BLaER1 (cell line): ENCODE results near the gene KIAA1210.
"Not testable (repeated sequence)": the region's sequence is repeated elsewhere in the genome, so short reads cannot be mapped to it uniquely, and the experiment has no call there.

ENCODE experiments used
- H3K27ac ChIP-seq: shearing (Covaris generic); formaldehyde crosslinking; 2 replicates; pipeline ENCODE4 v1.8.1; 2022
- H3K27me3 ChIP-seq: shearing (Covaris generic); formaldehyde crosslinking; 2 replicates; pipeline ENCODE4 v1.8.1; 2022
- H3K36me3 ChIP-seq: shearing (Covaris generic); formaldehyde crosslinking; 2 replicates; pipeline ENCODE4 v1.8.1; 2022
- H3K4me1 ChIP-seq: shearing (Covaris generic); formaldehyde crosslinking; 2 replicates; pipeline ENCODE4 v1.8.1; 2022
- H3K4me2 ChIP-seq: shearing (Covaris generic); formaldehyde crosslinking; 2 replicates; pipeline ENCODE4 v1.8.1; 2022
- H3K4me3 ChIP-seq: shearing (Covaris generic); formaldehyde crosslinking; 2 replicates; pipeline ENCODE4 v1.8.1; 2022
- H3K9ac ChIP-seq: shearing (Covaris generic); formaldehyde crosslinking; 2 replicates; pipeline ENCODE4 v1.8.1; 2022
- H3K9me3 ChIP-seq: shearing (Covaris generic); formaldehyde crosslinking; 2 replicates; pipeline ENCODE4 v1.8.1; 2022
- H4K20me1 ChIP-seq: shearing (Covaris generic); formaldehyde crosslinking; 2 replicates; pipeline ENCODE4 v1.8.1; 2022
- Cebpa-rat ChIP-seq: shearing (Covaris generic); IDR thresholded peaks from 2 replicates; pipeline ENCODE4 v1.8.1; 2022

Gene KIAA1210

DNA sequence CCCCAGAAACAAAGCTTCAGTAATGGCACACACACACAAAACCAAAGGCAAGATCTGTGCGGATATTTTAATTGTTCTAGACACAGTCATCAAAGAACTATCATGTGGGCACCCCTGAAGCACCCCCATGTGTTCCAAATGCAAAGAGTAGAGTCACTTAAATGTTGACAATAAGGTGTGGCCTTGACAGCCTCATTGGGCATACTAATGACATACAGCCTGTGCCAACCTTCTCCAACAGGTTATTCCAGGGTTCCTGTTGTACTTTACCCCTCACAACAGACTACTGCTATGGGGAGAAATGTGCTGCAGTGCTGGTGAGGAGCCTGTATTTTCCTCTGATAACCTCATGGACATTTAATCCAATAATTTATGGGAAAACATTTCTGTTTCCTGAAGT is 84.6 kb downstream of the KIAA1210 start:
- Histone ChIP-seq H3K4me1 (no peaks in the 10 kb centered on the region), H3K36me3 (no peaks in the 10 kb centered on the region), H3K27ac (no peak overlapping the region), H3K27me3 (no peaks in the 10 kb centered on the region), H3K4me3 (no peak overlapping the region), H3K9ac (no peak overlapping the region), H3K4me2 (no peak overlapping the region), H4K20me1 (no peaks in the 10 kb centered on the region), H3K9me3 (no peaks in the 10 kb centered on the region)
- no peak for TF ChIP-seq Cebpa-rat

DNA sequence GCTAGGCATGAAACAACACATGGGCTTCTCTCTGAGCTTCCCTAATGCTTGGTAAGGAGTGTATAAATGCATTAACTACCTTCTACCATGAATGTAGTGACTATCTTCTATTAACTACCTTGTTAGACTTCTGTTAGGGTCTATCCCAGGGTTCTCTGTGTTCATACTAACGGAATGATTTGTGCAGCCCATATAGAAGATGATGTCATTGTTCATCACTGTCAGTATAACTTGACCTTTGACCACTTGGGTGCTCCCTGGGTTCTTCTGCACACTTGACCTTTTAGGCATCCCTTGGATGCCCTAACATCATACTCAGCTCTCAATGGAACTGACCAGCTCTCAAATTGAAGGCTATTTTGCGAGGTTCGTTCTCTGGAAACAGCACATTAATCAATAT is 85.6 kb downstream of the KIAA1210 start:
- no peak for TF ChIP-seq Cebpa-rat
- H3K27me3 ChIP-seq: no peaks in the 10 kb centered on the region
- no peak overlapping the region for H3K4me2 ChIP-seq
- no peak overlapping the region for H3K9ac ChIP-seq
- no peak overlapping the region for H3K4me3 ChIP-seq
- H3K4me1 ChIP-seq: no peaks in the 10 kb centered on the region
- H3K27ac ChIP-seq: no peak overlapping the region
- H4K20me1 ChIP-seq: no peaks in the 10 kb centered on the region
- H3K36me3 ChIP-seq: no peaks in the 10 kb centered on the region
- no peaks in the 10 kb centered on the region for H3K9me3 ChIP-seq

DNA sequence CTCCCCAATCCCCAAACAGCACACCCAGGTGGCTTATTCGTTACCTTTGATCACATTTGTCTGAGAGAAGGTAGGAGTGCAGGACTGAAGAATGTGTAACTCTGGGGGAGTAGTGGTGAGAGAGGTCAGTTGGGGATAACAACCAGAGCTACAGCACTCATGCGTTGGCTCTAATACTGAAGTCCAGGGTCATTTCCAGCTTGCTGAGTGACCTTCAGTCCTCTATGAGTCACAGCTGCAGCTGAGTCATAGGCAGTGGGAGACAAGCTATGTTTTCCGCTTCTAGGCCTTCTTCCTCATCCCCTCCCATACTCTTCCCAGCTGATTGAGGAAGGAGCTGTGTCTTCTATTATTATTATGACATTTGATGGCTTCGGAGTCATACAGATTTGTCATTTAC is 86.4 kb downstream of the KIAA1210 start:
- H3K36me3 ChIP-seq: no peaks in the 10 kb centered on the region
- no peaks in the 10 kb centered on the region for H3K9me3 ChIP-seq
- H3K27ac ChIP-seq: no peak overlapping the region
- no peaks in the 10 kb centered on the region for H4K20me1 ChIP-seq
- H3K4me1 ChIP-seq: no peaks in the 10 kb centered on the region
- no peak for TF ChIP-seq Cebpa-rat
- no peak overlapping the region for H3K9ac ChIP-seq
- no peak overlapping the region for H3K4me3 ChIP-seq
- H3K27me3 ChIP-seq: no peaks in the 10 kb centered on the region
- H3K4me2 ChIP-seq: no peak overlapping the region

DNA sequence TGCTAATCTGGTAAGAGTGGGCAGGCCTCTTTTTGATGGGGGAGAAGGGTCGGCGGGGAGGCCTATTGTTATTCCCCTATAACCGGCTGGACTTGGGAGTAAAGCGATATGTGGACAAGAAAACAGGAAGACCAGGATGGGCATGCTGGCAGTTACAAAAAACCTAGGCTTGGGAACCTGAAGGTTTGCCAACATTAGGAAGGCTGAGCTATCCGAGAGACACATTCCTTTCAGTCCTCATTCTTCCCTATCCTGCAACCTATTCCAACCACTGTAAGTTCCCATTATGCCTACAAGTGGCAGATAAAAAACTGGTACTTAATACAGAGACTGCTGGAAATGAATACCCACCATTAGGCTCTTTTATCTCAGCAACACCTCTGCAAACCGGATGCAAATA is 87.2 kb downstream of the KIAA1210 start:
- Histone ChIP-seq H3K36me3 (no peaks in the 10 kb centered on the region), H3K9me3 (no peaks in the 10 kb centered on the region), H3K4me2 (no peak overlapping the region), H3K27me3 (no peaks in the 10 kb centered on the region), H3K4me1 (no peaks in the 10 kb centered on the region), H4K20me1 (no peaks in the 10 kb centered on the region), H3K27ac (no peak overlapping the region), H3K4me3 (no peak overlapping the region), H3K9ac (no peak overlapping the region)
- no peak for TF ChIP-seq Cebpa-rat

DNA sequence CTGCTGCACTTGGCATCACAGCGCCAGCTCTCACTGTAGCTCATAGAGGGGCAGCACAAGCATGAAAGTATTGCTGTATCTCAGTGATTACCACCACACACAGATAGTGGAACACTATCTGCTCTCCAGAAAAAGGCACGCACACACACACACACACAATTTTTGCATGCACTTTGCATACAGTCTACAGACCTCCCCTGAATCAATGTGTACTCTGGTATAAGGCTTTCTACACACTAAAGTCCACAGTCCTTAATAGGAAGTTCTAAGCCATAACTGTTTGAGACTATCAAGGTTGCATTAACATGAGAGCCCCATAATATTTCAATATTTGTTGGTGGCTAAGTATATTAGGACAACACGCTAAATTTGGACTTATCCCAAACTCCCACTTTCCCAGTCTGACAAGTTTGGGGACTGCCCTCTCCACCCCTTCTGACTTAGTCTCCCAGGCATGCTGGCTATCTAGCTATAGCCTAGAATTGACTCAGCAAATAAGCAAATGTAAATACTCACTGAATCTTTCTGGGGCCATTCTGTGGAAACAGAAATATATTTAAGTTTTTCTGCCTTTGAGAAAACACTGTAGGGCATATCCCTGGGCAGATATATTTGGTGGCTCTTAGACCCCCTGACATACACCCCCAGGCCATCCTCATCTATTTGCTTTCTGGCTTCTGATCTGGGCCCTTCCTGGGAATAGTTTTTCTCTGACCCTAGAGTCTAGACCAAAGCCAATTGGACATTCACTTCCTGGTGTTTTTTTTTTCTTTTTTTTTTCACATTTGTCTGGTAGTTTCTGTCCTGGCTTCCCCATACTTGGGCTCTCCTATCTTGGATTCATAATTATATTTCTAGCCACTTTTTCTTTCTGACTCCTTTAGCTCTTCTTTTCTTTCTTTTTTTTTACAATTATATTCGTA is 91.2 kb downstream of the KIAA1210 start:
- no peak overlapping the region for H3K4me3 ChIP-seq
- H3K27ac ChIP-seq: no peak overlapping the region
- no peak overlapping the region for H3K9ac ChIP-seq
- no peaks in the 10 kb centered on the region for H4K20me1 ChIP-seq
- no peaks in the 10 kb centered on the region for H3K27me3 ChIP-seq
- no peaks in the 10 kb centered on the region for H3K4me1 ChIP-seq
- H3K4me2 ChIP-seq: no peak overlapping the region
- peaks cover 17% of the 10 kb centered on the region for H3K9me3 ChIP-seq
- no peak for TF ChIP-seq Cebpa-rat
- no peaks in the 10 kb centered on the region for H3K36me3 ChIP-seq

DNA sequence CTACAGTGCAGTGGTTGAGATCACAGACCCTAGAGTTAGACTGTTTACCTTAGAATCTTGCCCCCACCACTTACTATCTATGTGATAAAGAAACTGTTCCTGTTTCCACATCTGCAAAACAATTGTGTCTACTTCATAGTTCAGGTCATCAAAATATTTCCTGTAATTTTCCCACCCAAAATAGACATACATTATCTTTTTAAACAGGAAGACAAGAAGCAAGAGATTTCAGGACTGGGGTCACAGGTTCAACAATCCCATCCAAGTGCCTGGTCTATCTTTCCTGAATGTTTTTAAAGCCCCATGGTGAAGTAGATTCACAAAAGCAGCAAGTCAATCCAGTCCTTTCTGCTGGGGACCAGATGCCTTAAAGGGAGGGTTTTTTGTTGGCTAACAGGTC is 96.6 kb downstream of the KIAA1210 start:
- Histone ChIP-seq H3K36me3 (no peaks in the 10 kb centered on the region), H3K4me2 (no peak overlapping the region), H3K27ac (no peak overlapping the region), H3K27me3 (no peaks in the 10 kb centered on the region), H3K9ac (no peak overlapping the region), H3K4me3 (no peak overlapping the region), H4K20me1 (no peaks in the 10 kb centered on the region), H3K4me1 (no peaks in the 10 kb centered on the region), H3K9me3 (peaks cover 27% of the 10 kb centered on the region)
- no peak for TF ChIP-seq Cebpa-rat

DNA sequence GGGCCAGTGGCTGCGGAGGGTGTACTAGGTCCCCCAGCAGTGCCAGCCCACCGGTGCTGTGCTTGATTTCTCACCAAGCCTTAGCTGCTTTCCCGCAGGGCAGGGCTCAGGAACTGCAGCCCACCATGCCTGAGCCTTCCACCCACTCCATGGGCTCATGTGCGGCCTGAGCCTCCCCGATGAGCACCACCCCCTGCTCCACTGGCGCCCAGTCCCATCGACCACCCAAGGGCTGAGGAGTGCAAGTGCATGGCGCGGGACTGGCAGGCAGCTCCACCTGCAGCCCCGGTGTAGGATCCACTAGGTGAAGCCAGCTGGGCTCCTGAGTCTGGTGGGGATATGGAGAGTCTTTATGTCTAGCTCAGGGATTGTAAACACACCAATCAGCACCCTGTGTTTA is 98.0 kb downstream of the KIAA1210 start:
- H3K4me1 ChIP-seq, H4K20me1 ChIP-seq, H3K4me3 ChIP-seq, H3K27me3 ChIP-seq, H3K9ac ChIP-seq, H3K4me2 ChIP-seq, H3K27ac ChIP-seq, H3K36me3 ChIP-seq: not testable (repeated sequence)
- H3K9me3 ChIP-seq: peaks cover 27% of the 10 kb centered on the region

DNA sequence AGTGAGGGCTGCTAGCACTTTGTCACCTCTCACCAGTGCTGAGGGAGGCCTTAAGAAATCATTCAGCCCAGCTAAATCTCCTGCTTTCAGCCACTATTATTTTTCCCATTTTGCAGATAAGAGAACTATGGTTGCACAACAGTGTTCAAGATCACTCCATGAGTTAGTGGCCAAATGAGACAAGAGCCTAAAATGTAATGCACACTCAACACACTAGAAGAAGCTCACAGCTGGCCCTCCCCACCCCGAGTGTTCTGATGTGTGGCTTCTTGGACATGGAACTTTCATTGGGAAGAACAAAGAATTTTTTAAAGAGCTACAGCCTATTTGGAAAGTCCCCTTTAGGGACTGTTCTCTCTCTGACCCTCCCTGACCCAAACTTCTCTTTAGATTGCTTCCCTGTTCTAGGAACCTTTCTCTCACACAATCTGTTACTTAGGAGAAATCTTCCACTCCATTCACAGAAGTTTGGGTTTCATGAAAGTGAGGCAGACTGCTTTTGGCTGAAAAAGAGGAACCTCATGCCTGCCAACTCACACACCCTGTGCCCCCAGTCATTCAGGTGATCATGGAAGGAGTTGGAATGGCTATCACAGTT is 98.8 kb downstream of the KIAA1210 start:
- Histone ChIP-seq H3K4me1 (no peaks in the 10 kb centered on the region), H3K36me3 (no peaks in the 10 kb centered on the region), H3K27me3 (no peaks in the 10 kb centered on the region), H3K9ac (no peak overlapping the region), H3K9me3 (peaks cover 18% of the 10 kb centered on the region), H3K4me2 (no peak overlapping the region), H4K20me1 (no peaks in the 10 kb centered on the region), H3K4me3 (no peak overlapping the region), H3K27ac (no peak overlapping the region)
- no peak for TF ChIP-seq Cebpa-rat
